Liver (tissue), 9 donors: Measurements from ENCODE around the gene BDKRB2. TPM values are rescaled to one million over a fixed set of nuclear protein-coding genes. Genes with fewer than 3 reads are reported as not detected.

Source experiments
- DNase-seq: peaks from one replicate; pipeline ENCODE4 v3.0.0-alpha.2; 2017; ENCODE audit warnings: low spot score
- H3K27ac ChIP-seq, 2 donors: one replicate each; pipeline ENCODE4 v1.7.0; 2013; ENCODE audit warnings: inconsistent platforms in 2 of 2, low read length in 2 of 2, control low read depth in 1 of 2, low read depth in 1 of 2, mild to moderate bottlenecking in 1 of 2
- H3K27me3 ChIP-seq, 4 donors: one replicate each; pipeline versions ENCODE4 v1.6.1 to v1.7.0; 2013; ENCODE audit warnings: low read length in 3 of 4, inconsistent platforms in 1 of 4, mild to moderate bottlenecking in 1 of 4, moderate library complexity in 1 of 4; ENCODE audit not compliant: control insufficient read depth in 4 of 4, insufficient read depth in 4 of 4
- H3K36me3 ChIP-seq, 4 donors: one replicate each; pipeline versions ENCODE4 v1.6.1 to v1.7.0; 2013; ENCODE audit warnings: low read length in 3 of 4, mild to moderate bottlenecking in 3 of 4, low read depth in 1 of 4, moderate library complexity in 1 of 4; ENCODE audit not compliant: control insufficient read depth in 4 of 4, insufficient read depth in 3 of 4
- H3K4me1 ChIP-seq, 4 donors: one replicate each; pipeline versions ENCODE4 v1.6.1 to v1.7.0; 2013; ENCODE audit warnings: low read length in 3 of 4, mild to moderate bottlenecking in 3 of 4, moderate library complexity in 1 of 4; ENCODE audit not compliant: control insufficient read depth in 4 of 4, insufficient read depth in 4 of 4
- H3K4me3 ChIP-seq, 3 donors: one replicate each; pipeline versions ENCODE4 v1.6.1 to v1.7.0; 2013; ENCODE audit warnings: low read length in 3 of 3, control low read depth in 1 of 3, low read depth in 1 of 3, mild to moderate bottlenecking in 1 of 3
- H3K9ac ChIP-seq, 2 donors: one replicate each; pipeline ENCODE4 v1.7.0; 2013; ENCODE audit warnings: low read length in 2 of 2, mild to moderate bottlenecking in 2 of 2, moderate library complexity in 2 of 2, control low read depth in 1 of 2, low read depth in 1 of 2
- H3K9me3 ChIP-seq, 4 donors: one replicate each; pipeline versions ENCODE4 v1.6.1 to v1.7.0; 2013; ENCODE audit warnings: low read length in 3 of 4; ENCODE audit not compliant: control insufficient read depth in 4 of 4
- EGR1 ChIP-seq, 2 donors: IDR thresholded peaks; 2 replicates each; pipeline ENCODE4 v1.6.1; 2016 to 2018; ENCODE audit warnings: antibody characterized with exemption in 2 of 2, low read depth in 2 of 2
- FOXA1 ChIP-seq: IDR thresholded peaks from 2 replicates; pipeline ENCODE4 v1.6.1; 2016; ENCODE audit warnings: antibody characterized with exemption
- REST ChIP-seq: IDR thresholded peaks from 2 replicates; pipeline ENCODE4 v1.6.1; 2016; ENCODE audit warnings: antibody characterized with exemption, mild to moderate bottlenecking
- SP1 ChIP-seq: IDR thresholded peaks from 2 replicates; pipeline ENCODE4 v1.6.1; 2018; ENCODE audit warnings: antibody characterized with exemption, mild to moderate bottlenecking
- YY1 ChIP-seq: IDR thresholded peaks from 2 replicates; pipeline ENCODE4 v1.6.1; 2016; ENCODE audit warnings: antibody characterized with exemption, mild to moderate bottlenecking
- WGBS: extraction: QIAGEN DNeasy Blood & Tissue Kit; methylation state at CpG from one replicate; pipeline ENCODE4 v1.1.7; 2013; 5-methylcytosine and 5-hydroxymethylcytosine counted together
- polyA plus RNA-seq, 2 donors: library from polyadenylated mRNA; stranded (reverse) in 1 of 2; unstranded in 1 of 2; fragments of 200-250 nt in 1 of 2; fragments of >200 nt in 1 of 2; fragmentation: Nextera tagmentation in 1 of 2; extraction: Ambion mirVana in 1 of 2; gene quantifications; one replicate each; pipeline versions ENCODE4 v1.2.1 to v1.2.3, GENCODE V29; 2013 to 2015
- total RNA-seq, 2 donors: library from RNA; depleted of rRNA; stranded (reverse); fragments of >200 nt; gene quantifications; one replicate each; pipeline ENCODE4 v1.2.3, GENCODE V29; 2014
- TF ChIP-seq, protein P1 (sequence below): IDR thresholded peaks from 2 replicates; pipeline ENCODE4 v1.6.1; 2016; ENCODE audit warnings: antibody characterized with exemption
- TF ChIP-seq, protein P2 (sequence below): fragments of 150-350 bp; IDR thresholded peaks from 2 replicates; pipeline ENCODE4 v1.5.1; 2017; ENCODE audit warnings: improper control_type of control experiment, low read depth, low read length; ENCODE audit not compliant: missing input control
- donor health status: healthy.
- donor health status: healthy.
- donor health status: healthy.
- donor health status: healthy.
- donor health status: healthy.

Gene BDKRB2
- total and polyA plus RNA-seq, 4 donors: 0.10 to 0.25 (median 0.17) TPM

GRCh38 chr14:96167224-96168148 is 37.2 kb upstream of the BDKRB2 start (continued):
- TF ChIP-seq REST: no peak

- peak; percentile 9 for DNase-seq
- H3K9ac ChIP-seq: no peak overlapping the region
- TF ChIP-seq, protein P1, sequence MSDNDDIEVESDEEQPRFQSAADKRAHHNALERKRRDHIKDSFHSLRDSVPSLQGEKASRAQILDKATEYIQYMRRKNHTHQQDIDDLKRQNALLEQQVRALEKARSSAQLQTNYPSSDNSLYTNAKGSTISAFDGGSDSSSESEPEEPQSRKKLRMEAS: no peak
- TF ChIP-seq, protein P2, sequence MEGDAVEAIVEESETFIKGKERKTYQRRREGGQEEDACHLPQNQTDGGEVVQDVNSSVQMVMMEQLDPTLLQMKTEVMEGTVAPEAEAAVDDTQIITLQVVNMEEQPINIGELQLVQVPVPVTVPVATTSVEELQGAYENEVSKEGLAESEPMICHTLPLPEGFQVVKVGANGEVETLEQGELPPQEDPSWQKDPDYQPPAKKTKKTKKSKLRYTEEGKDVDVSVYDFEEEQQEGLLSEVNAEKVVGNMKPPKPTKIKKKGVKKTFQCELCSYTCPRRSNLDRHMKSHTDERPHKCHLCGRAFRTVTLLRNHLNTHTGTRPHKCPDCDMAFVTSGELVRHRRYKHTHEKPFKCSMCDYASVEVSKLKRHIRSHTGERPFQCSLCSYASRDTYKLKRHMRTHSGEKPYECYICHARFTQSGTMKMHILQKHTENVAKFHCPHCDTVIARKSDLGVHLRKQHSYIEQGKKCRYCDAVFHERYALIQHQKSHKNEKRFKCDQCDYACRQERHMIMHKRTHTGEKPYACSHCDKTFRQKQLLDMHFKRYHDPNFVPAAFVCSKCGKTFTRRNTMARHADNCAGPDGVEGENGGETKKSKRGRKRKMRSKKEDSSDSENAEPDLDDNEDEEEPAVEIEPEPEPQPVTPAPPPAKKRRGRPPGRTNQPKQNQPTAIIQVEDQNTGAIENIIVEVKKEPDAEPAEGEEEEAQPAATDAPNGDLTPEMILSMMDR: no peak
- TF ChIP-seq FOXA1 (no peak), EGR1 (IDR thresholded peaks at IDR 0.05; ENCODE audit: low read depth in 2 of 2) (no peak), YY1 (no peak), SP1 (no peak), REST (no peak)
- H3K27me3 ChIP-seq: no peaks in the 10 kb centered on the region
- WGBS: 82% methylated on average over 4 of the region's 4 CpGs
- no peak overlapping the region for H3K27ac ChIP-seq
- no peaks in the 10 kb centered on the region for H3K36me3 ChIP-seq
- H3K4me3 ChIP-seq: no peak overlapping the region
- H3K4me1 ChIP-seq: no peaks in the 10 kb centered on the region
- no peaks in the 10 kb centered on the region for H3K9me3 ChIP-seq
Observed at GRCh38 chr14:96168581-96168980, 36.1 kb upstream of the BDKRB2 start.
